WTC11 (cell line): ENCODE results near the gene CCR5. TPM values are rescaled to one million over a fixed set of nuclear protein-coding genes. Genes with fewer than 3 reads are reported as not detected.

Experiments
- ATAC-seq: fragments of 200-7000 bp; cut with Tn5 transposase; 2 replicates; pipeline ENCODE4 v1.10.0; 2021; ENCODE audit warnings: mild to moderate bottlenecking, moderate library complexity
- CTCF ChIA-PET: fragments of 300-600 bp; sonication (Branson Sonifier 250); formaldehyde crosslinking; loops from one replicate; lab custom pipeline; 2021; ENCODE audit warnings: antibody characterized with exemption; lab: Charles Lee
- POLR2A ChIA-PET: fragments of 350-600 bp; sonication (Branson Sonifier 250); formaldehyde crosslinking; loops from one replicate; lab custom pipeline; 2021; ENCODE audit warnings: antibody characterized with exemption; lab: Charles Lee
- DNase-seq: peaks from one replicate; pipeline ENCODE4 v3.0.0; 2021; ENCODE audit warnings: low spot score
- H3K27ac Mint-ChIP-seq: 2 replicates; pipeline ENCODE4 v1.8.0; 2021; ENCODE audit warnings: mixed read lengths
- H3K27me3 Mint-ChIP-seq: 2 replicates; pipeline ENCODE4 v1.8.0; 2021; ENCODE audit warnings: low read depth, mild to moderate bottlenecking, moderate library complexity, mixed read lengths
- H3K36me3 Mint-ChIP-seq: 2 replicates; pipeline ENCODE4 v1.8.0; 2021; ENCODE audit warnings: mixed read lengths
- H3K4me1 Mint-ChIP-seq: 2 replicates; pipeline ENCODE4 v1.8.0; 2022; ENCODE audit warnings: mixed read lengths
- H3K4me3 Mint-ChIP-seq: 2 replicates; pipeline ENCODE4 v1.8.0; 2021; ENCODE audit warnings: mild to moderate bottlenecking, moderate library complexity, mixed read lengths
- H3K9me3 Mint-ChIP-seq: 2 replicates; pipeline ENCODE4 v1.8.0; 2021; ENCODE audit warnings: mixed read lengths
- ELF4 ChIP-seq: sonication (generic); formaldehyde crosslinking; IDR thresholded peaks from 2 replicates; pipeline ENCODE4 v1.8.1; 2022; ENCODE audit warnings: low read depth, mild to moderate bottlenecking, moderate library complexity, missing genetic modification reagents
- EMX1 ChIP-seq: fragments of 250-450 bp; sonication (Bioruptor Pico); IDR thresholded peaks from 2 replicates; pipeline ENCODE4 v1.8.0; 2021; ENCODE audit warnings: mild to moderate bottlenecking
- GTF2I ChIP-seq: fragments of 250-450 bp; sonication (Bioruptor Pico); conservative IDR thresholded peaks from 2 replicates; pipeline ENCODE4 v1.4.0; 2021; ENCODE audit warnings: mild to moderate bottlenecking
- MYBL2 ChIP-seq: sonication (generic); formaldehyde crosslinking; IDR thresholded peaks from 2 replicates; pipeline ENCODE4 v1.8.1; 2023; ENCODE audit warnings: mild to moderate bottlenecking, moderate library complexity, missing genetic modification reagents
- PRRX2 ChIP-seq: fragments of 250-450 bp; sonication (Bioruptor Pico); IDR thresholded peaks from 2 replicates; pipeline ENCODE4 v1.8.0; 2021; ENCODE audit warnings: mild to moderate bottlenecking
- TEAD4 ChIP-seq: sonication (generic); formaldehyde crosslinking; IDR thresholded peaks from 2 replicates; pipeline ENCODE4 v1.8.0; 2022; ENCODE audit warnings: mild to moderate bottlenecking, missing genetic modification reagents
- ZNF121 ChIP-seq: sonication (generic); formaldehyde crosslinking; IDR thresholded peaks from 2 replicates; pipeline ENCODE4 v1.8.0; 2023; ENCODE audit warnings: missing genetic modification reagents
- ZNF317 ChIP-seq: sonication (generic); formaldehyde crosslinking; IDR thresholded peaks from 2 replicates; pipeline ENCODE4 v1.8.1; 2023; ENCODE audit warnings: low read depth, mild to moderate bottlenecking, moderate library complexity, missing genetic modification reagents, borderline replicate concordance
- total RNA-seq: library from RNA; stranded (reverse); gene quantifications from 3 replicates; pipeline ENCODE4 v1.2.3, GENCODE V29; 2021
- TF ChIP-seq, protein P1 (sequence below): fragments of 200-600 bp; IDR thresholded peaks from 2 replicates; pipeline ENCODE4 v1.8.0; 2022; ENCODE audit warnings: antibody characterized with exemption
- TF ChIP-seq, protein P2 (sequence below): fragments of 250-450 bp; sonication (Bioruptor Pico); IDR thresholded peaks from 2 replicates; pipeline ENCODE4 v1.9.0; 2021; ENCODE audit warnings: moderate library complexity, mild to moderate bottlenecking, inconsistent platforms, borderline replicate concordance
- TF ChIP-seq, protein P3 (sequence below): fragments of 250-450 bp; sonication (Bioruptor Pico); conservative IDR thresholded peaks from 2 replicates; pipeline ENCODE4 v1.9.0; 2021; ENCODE audit warnings: mild to moderate bottlenecking
- TF ChIP-seq, protein P4 (sequence below): sonication (generic); formaldehyde crosslinking; IDR thresholded peaks from 2 replicates; pipeline ENCODE4 v1.8.0; 2022; ENCODE audit warnings: missing genetic modification reagents
- TF ChIP-seq, protein P5 (sequence below): sonication (generic); formaldehyde crosslinking; IDR thresholded peaks from 2 replicates; pipeline ENCODE4 v1.8.1; 2022; ENCODE audit warnings: mild to moderate bottlenecking, moderate library complexity, missing genetic modification reagents
- TF ChIP-seq, protein P6 (sequence below): sonication (generic); formaldehyde crosslinking; IDR thresholded peaks from 2 replicates; pipeline ENCODE4 v1.8.1; 2022; ENCODE audit warnings: missing genetic modification reagents, borderline replicate concordance
- TF ChIP-seq, protein P7 (sequence below): sonication (generic); formaldehyde crosslinking; IDR thresholded peaks from 2 replicates; pipeline ENCODE4 v1.8.1; 2023; ENCODE audit warnings: mild to moderate bottlenecking, moderate library complexity, missing genetic modification reagents

The CCR5 gene
- total RNA-seq, 1 experiment from 2014 or later = not detected

DNA sequence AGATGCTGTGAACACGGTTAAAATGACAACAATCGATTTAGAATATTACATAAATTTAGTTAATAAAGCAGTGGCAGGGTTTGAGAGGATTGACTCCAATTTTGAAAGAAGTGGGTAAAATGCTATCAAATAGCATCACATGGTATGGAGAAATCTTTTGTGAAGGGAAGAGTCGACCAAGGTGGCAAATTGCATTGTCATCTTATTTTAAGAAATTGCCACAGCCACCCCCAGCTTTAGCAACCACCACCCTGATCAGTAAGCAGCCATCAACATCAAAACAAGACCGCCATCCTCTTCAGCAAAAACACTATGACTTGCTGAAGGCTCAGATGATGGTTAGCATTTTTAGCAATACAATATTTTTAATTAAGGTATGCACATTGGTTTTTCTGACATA lies 5.7 kb upstream of the CCR5 start (continued):
- TF ChIP-seq ELF4 (CRISPR knock-in tag) (no peak), ZNF121 (CRISPR knock-in tag) (no peak), ZNF317 (CRISPR knock-in tag) (no peak)
- TF ChIP-seq, protein P1, sequence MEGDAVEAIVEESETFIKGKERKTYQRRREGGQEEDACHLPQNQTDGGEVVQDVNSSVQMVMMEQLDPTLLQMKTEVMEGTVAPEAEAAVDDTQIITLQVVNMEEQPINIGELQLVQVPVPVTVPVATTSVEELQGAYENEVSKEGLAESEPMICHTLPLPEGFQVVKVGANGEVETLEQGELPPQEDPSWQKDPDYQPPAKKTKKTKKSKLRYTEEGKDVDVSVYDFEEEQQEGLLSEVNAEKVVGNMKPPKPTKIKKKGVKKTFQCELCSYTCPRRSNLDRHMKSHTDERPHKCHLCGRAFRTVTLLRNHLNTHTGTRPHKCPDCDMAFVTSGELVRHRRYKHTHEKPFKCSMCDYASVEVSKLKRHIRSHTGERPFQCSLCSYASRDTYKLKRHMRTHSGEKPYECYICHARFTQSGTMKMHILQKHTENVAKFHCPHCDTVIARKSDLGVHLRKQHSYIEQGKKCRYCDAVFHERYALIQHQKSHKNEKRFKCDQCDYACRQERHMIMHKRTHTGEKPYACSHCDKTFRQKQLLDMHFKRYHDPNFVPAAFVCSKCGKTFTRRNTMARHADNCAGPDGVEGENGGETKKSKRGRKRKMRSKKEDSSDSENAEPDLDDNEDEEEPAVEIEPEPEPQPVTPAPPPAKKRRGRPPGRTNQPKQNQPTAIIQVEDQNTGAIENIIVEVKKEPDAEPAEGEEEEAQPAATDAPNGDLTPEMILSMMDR = no peak
- TF ChIP-seq, protein P2, sequence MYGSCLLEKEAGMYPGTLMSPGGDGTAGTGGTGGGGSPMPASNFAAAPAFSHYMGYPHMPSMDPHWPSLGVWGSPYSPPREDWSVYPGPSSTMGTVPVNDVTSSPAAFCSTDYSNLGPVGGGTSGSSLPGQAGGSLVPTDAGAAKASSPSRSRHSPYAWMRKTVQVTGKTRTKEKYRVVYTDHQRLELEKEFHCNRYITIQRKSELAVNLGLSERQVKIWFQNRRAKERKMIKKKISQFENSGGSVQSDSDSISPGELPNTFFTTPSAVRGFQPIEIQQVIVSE (CRISPR knock-in tag) = no peak

DNA sequence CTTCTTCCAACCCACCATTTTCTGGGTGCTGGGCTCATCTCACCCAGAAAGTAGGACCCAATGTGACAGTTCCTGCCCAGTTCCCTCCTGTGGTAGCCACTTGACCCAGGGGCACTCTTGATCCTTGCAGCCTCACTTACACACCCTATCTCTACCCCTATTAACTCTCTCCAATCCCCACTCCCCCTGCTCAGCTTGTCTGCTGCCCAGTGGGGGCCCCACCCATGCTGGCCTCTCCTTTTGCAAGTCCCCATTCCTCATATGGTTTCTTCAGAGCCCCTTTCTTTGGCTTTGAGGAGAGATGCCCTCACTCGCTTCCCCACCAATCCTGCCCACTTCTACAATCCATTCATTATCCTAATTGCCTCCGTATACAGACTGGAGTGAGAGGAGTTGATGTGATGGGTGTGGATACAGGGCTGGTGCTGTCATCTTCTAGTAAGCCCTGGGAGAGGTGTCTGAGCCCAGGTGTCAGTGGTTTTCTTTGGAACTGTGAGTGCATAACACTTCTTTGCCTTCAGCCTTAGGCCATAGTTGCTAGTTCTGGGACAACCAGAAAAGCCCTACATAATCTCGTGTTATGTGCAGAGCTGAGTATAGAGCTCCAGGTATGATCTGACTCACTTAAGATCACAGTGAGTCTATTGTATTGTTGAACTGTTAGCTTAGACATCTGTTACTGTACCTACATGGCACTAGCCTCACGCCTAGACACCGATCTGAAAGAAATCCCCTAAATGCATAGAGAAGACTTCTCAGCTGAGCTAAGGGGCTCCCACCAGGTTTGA lies 4.8 kb upstream of the CCR5 start:
- POLR2A ChIA-PET = interaction anchor here (0.6 kb wide), 1 partner anchor 258 kb away, joined by 3 read pairs; no protein-coding TSS in a partner anchor
- no peaks in the 10 kb centered on the region for H3K4me1 Mint-ChIP-seq
- no peak for DNase-seq

DNA sequence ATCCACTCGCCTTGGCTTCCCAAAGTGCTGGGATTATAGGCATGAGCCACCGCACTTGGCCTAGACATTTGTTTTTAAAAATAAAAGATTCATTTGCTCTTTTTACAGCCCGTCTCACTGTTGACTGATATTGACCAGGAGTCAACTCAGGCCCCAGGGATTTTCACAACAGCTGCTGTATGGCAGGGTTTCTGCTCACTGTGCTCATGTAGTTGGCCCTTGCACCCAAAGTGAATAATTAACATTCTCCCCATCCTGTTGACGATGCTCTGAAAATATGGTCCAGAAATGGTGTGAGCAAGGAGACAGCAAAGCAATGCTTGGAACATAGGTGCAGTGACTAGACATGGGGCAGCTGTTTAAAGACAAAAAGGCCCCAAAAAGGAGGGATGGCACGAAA lies 2.9 kb upstream of the CCR5 start:
- Mint-ChIP-seq H3K36me3 (no peaks in the 10 kb centered on the region), H3K4me1 (no peaks in the 10 kb centered on the region), H3K27me3 (peaks cover 2% of the 10 kb centered on the region; the same call in 1 of the 2 replicates), H3K9me3 (peaks cover 5% of the 10 kb centered on the region; the same call in 1 of the 2 replicates), H3K4me3 (no peak overlapping the region), H3K27ac (no peak overlapping the region)
- ChIA-PET CTCF (interaction anchor here (0.7 to 5.5 kb wide), 16 partner anchors 9 to 289 kb away, joined by 3 to 68 read pairs (median 5); partner anchors contain the start of gene CCR1), POLR2A (no interaction called here)
- ATAC-seq (no peak), DNase-seq (no peak)
- TF ChIP-seq TEAD4 (no peak), MYBL2 (CRISPR knock-in tag) (no peak), PRRX2 (CRISPR knock-in tag) (no peak), GTF2I (CRISPR knock-in tag) (no peak), EMX1 (CRISPR knock-in tag) (no peak)
- TF ChIP-seq, protein P3, sequence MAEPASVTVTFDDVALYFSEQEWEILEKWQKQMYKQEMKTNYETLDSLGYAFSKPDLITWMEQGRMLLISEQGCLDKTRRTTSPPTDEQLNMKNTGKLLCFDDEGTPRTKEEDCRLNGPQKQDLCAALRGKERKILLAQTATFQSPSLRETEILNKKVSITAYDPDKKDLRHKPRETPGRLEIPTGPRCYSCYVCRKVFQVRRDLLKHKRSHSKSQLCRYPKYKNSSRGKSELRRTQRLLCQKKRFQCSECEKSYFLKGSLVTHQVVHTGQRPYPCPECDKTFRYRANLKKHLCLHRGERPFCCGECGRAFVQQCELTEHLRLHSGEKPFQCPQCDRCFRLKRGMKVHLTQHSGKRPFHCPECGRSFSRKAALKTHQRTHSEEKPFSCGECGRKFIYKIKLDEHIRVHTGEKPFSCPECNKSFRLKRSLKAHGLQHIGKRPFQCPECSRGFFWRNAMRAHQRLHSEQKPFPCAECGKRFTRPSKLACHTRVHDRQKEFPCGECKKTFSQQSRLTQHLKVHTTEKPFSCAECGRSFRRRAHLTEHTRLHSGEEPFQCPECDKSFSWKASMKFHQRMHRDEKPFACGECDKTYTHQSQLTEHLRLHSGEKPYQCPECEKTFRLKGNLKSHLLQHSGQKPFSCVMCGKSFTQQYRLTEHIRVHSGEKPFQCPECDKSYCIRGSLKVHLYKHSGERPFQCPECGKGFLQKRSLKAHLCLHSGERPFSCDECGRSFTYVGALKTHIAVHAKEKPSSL = no peak
- TF ChIP-seq, protein P4, sequence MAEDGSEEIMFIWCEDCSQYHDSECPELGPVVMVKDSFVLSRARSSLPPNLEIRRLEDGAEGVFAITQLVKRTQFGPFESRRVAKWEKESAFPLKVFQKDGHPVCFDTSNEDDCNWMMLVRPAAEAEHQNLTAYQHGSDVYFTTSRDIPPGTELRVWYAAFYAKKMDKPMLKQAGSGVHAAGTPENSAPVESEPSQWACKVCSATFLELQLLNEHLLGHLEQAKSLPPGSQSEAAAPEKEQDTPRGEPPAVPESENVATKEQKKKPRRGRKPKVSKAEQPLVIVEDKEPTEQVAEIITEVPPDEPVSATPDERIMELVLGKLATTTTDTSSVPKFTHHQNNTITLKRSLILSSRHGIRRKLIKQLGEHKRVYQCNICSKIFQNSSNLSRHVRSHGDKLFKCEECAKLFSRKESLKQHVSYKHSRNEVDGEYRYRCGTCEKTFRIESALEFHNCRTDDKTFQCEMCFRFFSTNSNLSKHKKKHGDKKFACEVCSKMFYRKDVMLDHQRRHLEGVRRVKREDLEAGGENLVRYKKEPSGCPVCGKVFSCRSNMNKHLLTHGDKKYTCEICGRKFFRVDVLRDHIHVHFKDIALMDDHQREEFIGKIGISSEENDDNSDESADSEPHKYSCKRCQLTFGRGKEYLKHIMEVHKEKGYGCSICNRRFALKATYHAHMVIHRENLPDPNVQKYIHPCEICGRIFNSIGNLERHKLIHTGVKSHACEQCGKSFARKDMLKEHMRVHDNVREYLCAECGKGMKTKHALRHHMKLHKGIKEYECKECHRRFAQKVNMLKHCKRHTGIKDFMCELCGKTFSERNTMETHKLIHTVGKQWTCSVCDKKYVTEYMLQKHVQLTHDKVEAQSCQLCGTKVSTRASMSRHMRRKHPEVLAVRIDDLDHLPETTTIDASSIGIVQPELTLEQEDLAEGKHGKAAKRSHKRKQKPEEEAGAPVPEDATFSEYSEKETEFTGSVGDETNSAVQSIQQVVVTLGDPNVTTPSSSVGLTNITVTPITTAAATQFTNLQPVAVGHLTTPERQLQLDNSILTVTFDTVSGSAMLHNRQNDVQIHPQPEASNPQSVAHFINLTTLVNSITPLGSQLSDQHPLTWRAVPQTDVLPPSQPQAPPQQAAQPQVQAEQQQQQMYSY (CRISPR knock-in tag) = no peak
- TF ChIP-seq, protein P5, sequence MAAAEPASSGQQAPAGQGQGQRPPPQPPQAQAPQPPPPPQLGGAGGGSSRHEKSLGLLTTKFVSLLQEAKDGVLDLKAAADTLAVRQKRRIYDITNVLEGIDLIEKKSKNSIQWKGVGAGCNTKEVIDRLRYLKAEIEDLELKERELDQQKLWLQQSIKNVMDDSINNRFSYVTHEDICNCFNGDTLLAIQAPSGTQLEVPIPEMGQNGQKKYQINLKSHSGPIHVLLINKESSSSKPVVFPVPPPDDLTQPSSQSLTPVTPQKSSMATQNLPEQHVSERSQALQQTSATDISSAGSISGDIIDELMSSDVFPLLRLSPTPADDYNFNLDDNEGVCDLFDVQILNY (CRISPR knock-in tag) = no peak
- TF ChIP-seq, protein P6, sequence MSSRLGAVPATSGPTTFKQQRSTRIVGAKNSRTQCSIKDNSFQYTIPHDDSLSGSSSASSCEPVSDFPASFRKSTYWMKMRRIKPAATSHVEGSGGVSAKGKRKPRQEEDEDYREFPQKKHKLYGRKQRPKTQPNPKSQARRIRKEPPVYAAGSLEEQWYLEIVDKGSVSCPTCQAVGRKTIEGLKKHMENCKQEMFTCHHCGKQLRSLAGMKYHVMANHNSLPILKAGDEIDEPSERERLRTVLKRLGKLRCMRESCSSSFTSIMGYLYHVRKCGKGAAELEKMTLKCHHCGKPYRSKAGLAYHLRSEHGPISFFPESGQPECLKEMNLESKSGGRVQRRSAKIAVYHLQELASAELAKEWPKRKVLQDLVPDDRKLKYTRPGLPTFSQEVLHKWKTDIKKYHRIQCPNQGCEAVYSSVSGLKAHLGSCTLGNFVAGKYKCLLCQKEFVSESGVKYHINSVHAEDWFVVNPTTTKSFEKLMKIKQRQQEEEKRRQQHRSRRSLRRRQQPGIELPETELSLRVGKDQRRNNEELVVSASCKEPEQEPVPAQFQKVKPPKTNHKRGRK (CRISPR knock-in tag) = no peak
- TF ChIP-seq, protein P1 = no peak

More for the DNA sequence above, 4.8 kb upstream of the CCR5 start:
- no peak for ATAC-seq
- H3K36me3 Mint-ChIP-seq = no peaks in the 10 kb centered on the region
- H3K27ac Mint-ChIP-seq = no peak overlapping the region
- peaks cover 5% of the 10 kb centered on the region; the same call in 1 of the 2 replicates for H3K9me3 Mint-ChIP-seq
- H3K4me3 Mint-ChIP-seq = no peak overlapping the region
- H3K27me3 Mint-ChIP-seq = peaks cover 2% of the 10 kb centered on the region; the same call in 1 of the 2 replicates
- CTCF ChIA-PET = no interaction called here
- TF ChIP-seq, protein P7, sequence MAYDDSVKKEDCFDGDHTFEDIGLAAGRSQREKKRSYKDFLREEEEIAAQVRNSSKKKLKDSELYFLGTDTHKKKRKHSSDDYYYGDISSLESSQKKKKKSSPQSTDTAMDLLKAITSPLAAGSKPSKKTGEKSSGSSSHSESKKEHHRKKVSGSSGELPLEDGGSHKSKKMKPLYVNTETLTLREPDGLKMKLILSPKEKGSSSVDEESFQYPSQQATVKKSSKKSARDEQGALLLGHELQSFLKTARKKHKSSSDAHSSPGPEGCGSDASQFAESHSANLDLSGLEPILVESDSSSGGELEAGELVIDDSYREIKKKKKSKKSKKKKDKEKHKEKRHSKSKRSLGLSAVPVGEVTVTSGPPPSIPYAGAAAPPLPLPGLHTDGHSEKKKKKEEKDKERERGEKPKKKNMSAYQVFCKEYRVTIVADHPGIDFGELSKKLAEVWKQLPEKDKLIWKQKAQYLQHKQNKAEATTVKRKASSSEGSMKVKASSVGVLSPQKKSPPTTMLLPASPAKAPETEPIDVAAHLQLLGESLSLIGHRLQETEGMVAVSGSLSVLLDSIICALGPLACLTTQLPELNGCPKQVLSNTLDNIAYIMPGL (CRISPR knock-in tag) = no peak
